ENCODE measurements around the gene PRKCE. TPM values are rescaled to one million over a fixed set of nuclear protein-coding genes. Genes with fewer than 3 reads are reported as not detected.
A peak's percentile ranks its signal among the peaks of the same experiment; 100 is the strongest.

The PRKCE gene
- total RNA-seq, 6 experiments from 2014 or later, result 5.2 to 18.8 (median 11.0) TPM

GRCh38 chr2:45879406-45879805 lies 227.9 kb downstream of the PRKCE start:
- Histone ChIP-seq H3K36me3 (no peaks in the 10 kb centered on the region), H3K27ac (no peak overlapping the region), H3K9me3 (no peaks in the 10 kb centered on the region), H3K4me3 (no peak overlapping the region), H3K27me3 (no peaks in the 10 kb centered on the region), H3K4me1 (peaks cover 0 to under 1% (median 0%) of the 10 kb centered on the region in 4 donors)
- intact Hi-C loops (cut with DNase I), result no loop called here
- no peak for TF ChIP-seq POLR2A (IDR thresholded peaks at IDR 0.05)
- WGBS (ENCODE audit: insufficient coverage, low coverage, low lambda C conversion rate, missing lambda C conversion rate), result 96% methylated on average over 5 of the region's 6 CpGs
- ATAC-seq (peak in 1 of 4 donors; percentile 30), DNase-seq (no peak)

- no peak overlapping the region for H3K4me3 ChIP-seq
- ATAC-seq (no peak), DNase-seq (no peak)
- intact Hi-C loops (cut with DNase I), result no loop called here
- H3K9me3 ChIP-seq, result no peaks in the 10 kb centered on the region
- no peaks in the 10 kb centered on the region for H3K4me1 ChIP-seq
- no peak overlapping the region for H3K27ac ChIP-seq
- no peak for TF ChIP-seq CTCF (IDR thresholded peaks at IDR 0.05)
- TF ChIP-seq POLR2A (IDR thresholded peaks at IDR 0.05), result no peak
- WGBS (ENCODE audit: insufficient coverage, low coverage, low lambda C conversion rate, missing lambda C conversion rate), result 95% methylated on average over 2 of the region's 2 CpGs
- H3K27me3 ChIP-seq, result no peaks in the 10 kb centered on the region
- H3K36me3 ChIP-seq, result no peaks in the 10 kb centered on the region
Observed at GRCh38 chr2:45879936-45880335, 228.5 kb downstream of the PRKCE start.

GRCh38 chr2:45881970-45882581 lies 230.6 kb downstream of the PRKCE start:
- Histone ChIP-seq H3K9me3 (no peaks in the 10 kb centered on the region), H3K27ac (no peak overlapping the region), H3K36me3 (no peaks in the 10 kb centered on the region), H3K27me3 (no peaks in the 10 kb centered on the region), H3K4me1 (no peaks in the 10 kb centered on the region), H3K4me3 (no peak overlapping the region)
- 96% methylated on average over 7 of the region's 7 CpGs for WGBS (ENCODE audit: insufficient coverage, low coverage, low lambda C conversion rate, missing lambda C conversion rate)
- no peak for ATAC-seq
- DNase-seq, result no peak
- no peak for TF ChIP-seq POLR2A (IDR thresholded peaks at IDR 0.05)
- no peak for TF ChIP-seq CTCF (IDR thresholded peaks at IDR 0.05)
- intact Hi-C loops (cut with DNase I), result no loop called here

- Histone ChIP-seq H3K27ac (no peak overlapping the region), H3K4me3 (no peak overlapping the region), H3K27me3 (no peaks in the 10 kb centered on the region), H3K4me1 (no peaks in the 10 kb centered on the region), H3K36me3 (no peaks in the 10 kb centered on the region), H3K9me3 (no peaks in the 10 kb centered on the region)
- TF ChIP-seq POLR2A (IDR thresholded peaks at IDR 0.05) (no peak), CTCF (IDR thresholded peaks at IDR 0.05) (no peak)
- no peak for ATAC-seq
- intact Hi-C loops (cut with DNase I), result no loop called here
- WGBS (ENCODE audit: insufficient coverage, low coverage, low lambda C conversion rate, missing lambda C conversion rate), result 81% methylated on average over 15 of the region's 21 CpGs
- no peak for DNase-seq
Observed at GRCh38 chr2:45882707-45883602, 231.5 kb downstream of the PRKCE start.

- no peak overlapping the region for H3K4me3 ChIP-seq
- 57% methylated on average over 1 of the region's 3 CpGs for WGBS (ENCODE audit: insufficient coverage, low coverage, low lambda C conversion rate, missing lambda C conversion rate)
- no peaks in the 10 kb centered on the region for H3K9me3 ChIP-seq
- no peak overlapping the region for H3K27ac ChIP-seq
- H3K4me1 ChIP-seq, result peaks cover 0 to 4% (median 0%) of the 10 kb centered on the region in 4 donors
- no peaks in the 10 kb centered on the region for H3K36me3 ChIP-seq
- TF ChIP-seq CTCF (IDR thresholded peaks at IDR 0.05) (no peak), POLR2A (IDR thresholded peaks at IDR 0.05) (no peak)
- DNase-seq (no peak), ATAC-seq (no peak)
- no peaks in the 10 kb centered on the region for H3K27me3 ChIP-seq
- intact Hi-C loops (cut with DNase I), result no loop called here
Observed at GRCh38 chr2:45883603-45884000, 232.1 kb downstream of the PRKCE start.
